Measurements from ENCODE around the gene DCTD.

Gene DCTD

GRCh38 chr4:182890202-182890601 lies 27.0 kb downstream of the DCTD start:
- WGBS = 96% methylated on average over 10 of the region's 10 CpGs
- peaks cover 88% of the 10 kb centered on the region for H3K36me3 ChIP-seq (ENCODE audit: insufficient read depth, low read length)
- H3K4me3 ChIP-seq (ENCODE audit: low read length) = no peak overlapping the region
- H3K4me1 ChIP-seq (ENCODE audit: insufficient read depth, low read length) = no peaks in the 10 kb centered on the region
- no peak overlapping the region for H3K9ac ChIP-seq (ENCODE audit: low read depth, low read length)
- H3K27ac ChIP-seq (ENCODE audit: low read depth, low read length) = no peak overlapping the region
- H3K27me3 ChIP-seq (ENCODE audit: insufficient read depth, low read length) = no peaks in the 10 kb centered on the region
- H3K9me3 ChIP-seq (ENCODE audit: insufficient read depth, low read depth, low read length) = peaks cover 5% of the 10 kb centered on the region; the same call in 1 of the 2 replicates

- 96% methylated on average over 4 of the region's 4 CpGs for WGBS
- Histone ChIP-seq H3K9me3 (ENCODE audit: insufficient read depth, low read depth, low read length) (peaks cover 17% of the 10 kb centered on the region; the same call in 1 of the 2 replicates), H3K27ac (ENCODE audit: low read depth, low read length) (no peak overlapping the region), H3K4me3 (ENCODE audit: low read length) (no peak overlapping the region), H3K4me1 (ENCODE audit: insufficient read depth, low read length) (no peaks in the 10 kb centered on the region), H3K27me3 (ENCODE audit: insufficient read depth, low read length) (no peaks in the 10 kb centered on the region), H3K9ac (ENCODE audit: low read depth, low read length) (no peak overlapping the region), H3K36me3 (ENCODE audit: insufficient read depth, low read length) (peaks cover 87% of the 10 kb centered on the region)
Observed at GRCh38 chr4:182888891-182889290, 28.3 kb downstream of the DCTD start.

GRCh38 chr4:182886768-182887167 lies 30.4 kb downstream of the DCTD start:
- no peak overlapping the region for H3K4me3 ChIP-seq (ENCODE audit: low read length)
- H3K9ac ChIP-seq (ENCODE audit: low read depth, low read length) = no peak overlapping the region
- no peaks in the 10 kb centered on the region for H3K27me3 ChIP-seq (ENCODE audit: insufficient read depth, low read length)
- WGBS = 95% methylated on average over 9 of the region's 9 CpGs
- H3K4me1 ChIP-seq (ENCODE audit: insufficient read depth, low read length) = no peaks in the 10 kb centered on the region
- H3K27ac ChIP-seq (ENCODE audit: low read depth, low read length) = no peak overlapping the region
- peaks cover 75% of the 10 kb centered on the region for H3K36me3 ChIP-seq (ENCODE audit: insufficient read depth, low read length)
- peaks cover 26% of the 10 kb centered on the region; the same call in 1 of the 2 replicates for H3K9me3 ChIP-seq (ENCODE audit: insufficient read depth, low read depth, low read length)

- H3K4me3 ChIP-seq (ENCODE audit: low read length) = no peak overlapping the region
- H3K36me3 ChIP-seq (ENCODE audit: insufficient read depth, low read length) = peaks cover 69% of the 10 kb centered on the region
- no peak overlapping the region for H3K27ac ChIP-seq (ENCODE audit: low read depth, low read length)
- no peaks in the 10 kb centered on the region for H3K4me1 ChIP-seq (ENCODE audit: insufficient read depth, low read length)
- H3K9me3 ChIP-seq (ENCODE audit: insufficient read depth, low read depth, low read length) = peaks cover 26% of the 10 kb centered on the region; the same call in 1 of the 2 replicates
- WGBS = 96% methylated on average over 6 of the region's 6 CpGs
- no peaks in the 10 kb centered on the region for H3K27me3 ChIP-seq (ENCODE audit: insufficient read depth, low read length)
- no peak overlapping the region for H3K9ac ChIP-seq (ENCODE audit: low read depth, low read length)
Observed at GRCh38 chr4:182886205-182886604, 31.0 kb downstream of the DCTD start.

- 96% methylated on average over 3 of the region's 3 CpGs for WGBS
- peaks cover 26% of the 10 kb centered on the region; the same call in 1 of the 2 replicates for H3K9me3 ChIP-seq (ENCODE audit: insufficient read depth, low read depth, low read length)
- H3K4me1 ChIP-seq (ENCODE audit: insufficient read depth, low read length) = no peaks in the 10 kb centered on the region
- no peak overlapping the region for H3K9ac ChIP-seq (ENCODE audit: low read depth, low read length)
- H3K27ac ChIP-seq (ENCODE audit: low read depth, low read length) = no peak overlapping the region
- no peaks in the 10 kb centered on the region for H3K27me3 ChIP-seq (ENCODE audit: insufficient read depth, low read length)
- peaks cover 64% of the 10 kb centered on the region for H3K36me3 ChIP-seq (ENCODE audit: insufficient read depth, low read length)
- H3K4me3 ChIP-seq (ENCODE audit: low read length) = no peak overlapping the region
Observed at GRCh38 chr4:182885738-182886077, 31.5 kb downstream of the DCTD start.

- Histone ChIP-seq H3K27me3 (ENCODE audit: insufficient read depth, low read length) (no peaks in the 10 kb centered on the region), H3K4me3 (ENCODE audit: low read length) (no peak overlapping the region), H3K9ac (ENCODE audit: low read depth, low read length) (no peak overlapping the region), H3K4me1 (ENCODE audit: insufficient read depth, low read length) (no peaks in the 10 kb centered on the region), H3K9me3 (ENCODE audit: insufficient read depth, low read depth, low read length) (peaks cover 26% of the 10 kb centered on the region; the same call in 1 of the 2 replicates), H3K36me3 (ENCODE audit: insufficient read depth, low read length) (peaks cover 59% of the 10 kb centered on the region), H3K27ac (ENCODE audit: low read depth, low read length) (no peak overlapping the region)
- WGBS = 98% methylated on average over 3 of the region's 3 CpGs
Observed at GRCh38 chr4:182885022-182885737, 32.0 kb downstream of the DCTD start.

GRCh38 chr4:182884040-182884439 lies 33.1 kb downstream of the DCTD start:
- Histone ChIP-seq H3K4me3 (ENCODE audit: low read length) (no peak overlapping the region), H3K27me3 (ENCODE audit: insufficient read depth, low read length) (no peaks in the 10 kb centered on the region), H3K36me3 (ENCODE audit: insufficient read depth, low read length) (peaks cover 48% of the 10 kb centered on the region), H3K4me1 (ENCODE audit: insufficient read depth, low read length) (no peaks in the 10 kb centered on the region), H3K27ac (ENCODE audit: low read depth, low read length) (no peak overlapping the region), H3K9me3 (ENCODE audit: insufficient read depth, low read depth, low read length) (peaks cover 26% of the 10 kb centered on the region; the same call in 1 of the 2 replicates), H3K9ac (ENCODE audit: low read depth, low read length) (no peak overlapping the region)
- WGBS = 99% methylated on average over 3 of the region's 3 CpGs

GRCh38 chr4:182883351-182883750 lies 33.8 kb downstream of the DCTD start:
- Histone ChIP-seq H3K36me3 (ENCODE audit: insufficient read depth, low read length) (peaks cover 42% of the 10 kb centered on the region), H3K27ac (ENCODE audit: low read depth, low read length) (no peak overlapping the region), H3K4me1 (ENCODE audit: insufficient read depth, low read length) (no peaks in the 10 kb centered on the region), H3K9me3 (ENCODE audit: insufficient read depth, low read depth, low read length) (peaks cover 26% of the 10 kb centered on the region; the same call in 1 of the 2 replicates), H3K4me3 (ENCODE audit: low read length) (no peak overlapping the region), H3K27me3 (ENCODE audit: insufficient read depth, low read length) (no peaks in the 10 kb centered on the region), H3K9ac (ENCODE audit: low read depth, low read length) (no peak overlapping the region)
- 97% methylated on average over 8 of the region's 8 CpGs for WGBS

- Histone ChIP-seq H3K27ac (ENCODE audit: low read depth, low read length) (no peak overlapping the region), H3K9ac (ENCODE audit: low read depth, low read length) (no peak overlapping the region), H3K27me3 (ENCODE audit: insufficient read depth, low read length) (no peaks in the 10 kb centered on the region), H3K4me1 (ENCODE audit: insufficient read depth, low read length) (no peaks in the 10 kb centered on the region), H3K4me3 (ENCODE audit: low read length) (no peak overlapping the region), H3K9me3 (ENCODE audit: insufficient read depth, low read depth, low read length) (peaks cover 26% of the 10 kb centered on the region; the same call in 1 of the 2 replicates), H3K36me3 (ENCODE audit: insufficient read depth, low read length) (peaks cover 34% of the 10 kb centered on the region)
- WGBS = 95% methylated on average over 16 of the region's 16 CpGs
Observed at GRCh38 chr4:182881914-182882313, 35.3 kb downstream of the DCTD start.

GRCh38 chr4:182880387-182881356 lies 36.5 kb downstream of the DCTD start:
- Histone ChIP-seq H3K9ac (ENCODE audit: low read depth, low read length) (no peak overlapping the region), H3K27ac (ENCODE audit: low read depth, low read length) (no peak overlapping the region), H3K4me1 (ENCODE audit: insufficient read depth, low read length) (no peaks in the 10 kb centered on the region), H3K27me3 (ENCODE audit: insufficient read depth, low read length) (no peaks in the 10 kb centered on the region), H3K36me3 (ENCODE audit: insufficient read depth, low read length) (peaks cover 24% of the 10 kb centered on the region), H3K9me3 (ENCODE audit: insufficient read depth, low read depth, low read length) (peaks cover 26% of the 10 kb centered on the region; the same call in 1 of the 2 replicates), H3K4me3 (ENCODE audit: low read length) (no peak overlapping the region)
- WGBS = 93% methylated on average over 25 of the region's 26 CpGs

GRCh38 chr4:182879913-182880312 lies 37.3 kb downstream of the DCTD start:
- Histone ChIP-seq H3K4me3 (ENCODE audit: low read length) (no peak overlapping the region), H3K4me1 (ENCODE audit: insufficient read depth, low read length) (no peaks in the 10 kb centered on the region), H3K9ac (ENCODE audit: low read depth, low read length) (no peak overlapping the region), H3K27me3 (ENCODE audit: insufficient read depth, low read length) (no peaks in the 10 kb centered on the region), H3K27ac (ENCODE audit: low read depth, low read length) (no peak overlapping the region), H3K9me3 (ENCODE audit: insufficient read depth, low read depth, low read length) (peaks cover 18% of the 10 kb centered on the region; the same call in 1 of the 2 replicates), H3K36me3 (ENCODE audit: insufficient read depth, low read length) (peaks cover 16% of the 10 kb centered on the region)
- 97% methylated on average over 9 of the region's 9 CpGs for WGBS

Measured in HUES64 (cell line).